PC-3 (cell line): ENCODE results near the gene KRTAP12-3. TPM values are rescaled to one million over a fixed set of nuclear protein-coding genes. Genes with fewer than 3 reads are reported as not detected.

Source experiments
- ATAC-seq: fragments of 200-7000 bp; cut with Tn5 transposase; 2 replicates; pipeline ENCODE4 v1.9.1; 2020; ENCODE audit warnings: mild to moderate bottlenecking, moderate library complexity
- BruUV-seq: library from RNA; stranded (reverse); fragments of 400-500 nt; replicated peaks from 2 replicates; lab custom pipeline; 2021; lab: Mats Ljungman, UMichigan
- CTCF ChIA-PET: fragments of 300-600 bp; sonication (Branson Sonifier 250); formaldehyde crosslinking; loops from one replicate; lab custom pipeline; 2022; ENCODE audit warnings: antibody characterized with exemption; lab: Charles Lee
- POLR2A ChIA-PET: fragments of 300-600 bp; sonication (Branson Sonifier 250); formaldehyde crosslinking; loops from one replicate; lab custom pipeline; 2022; ENCODE audit warnings: antibody characterized with exemption; ENCODE audit not compliant: unreplicated experiment; lab: Charles Lee
- DNase-seq: peaks from one replicate; pipeline ENCODE4 v3.0.0-alpha.2; 2015
- H2AFZ ChIP-seq: fragments of 300-600 bp; sonication (generic); 2 replicates; pipeline ENCODE4 v1.6.0; 2016; ENCODE audit warnings: antibody characterized with exemption, low read length
- H3F3A ChIP-seq: fragments of 300-600 bp; sonication (generic); one replicate; pipeline ENCODE4 v1.6.0; 2017; ENCODE audit warnings: antibody characterized with exemption, low read length, control low read depth, mild to moderate bottlenecking; ENCODE audit not compliant: unreplicated experiment
- H3K27ac ChIP-seq: fragments of 300-600 bp; sonication (generic); 2 replicates; pipeline ENCODE4 v1.5.1; 2016; ENCODE audit warnings: mild to moderate bottlenecking, low read length
- H3K27me3 ChIP-seq: fragments of 300-600 bp; sonication (generic); 2 replicates; pipeline ENCODE4 v1.6.1; 2016; ENCODE audit warnings: low read length, mixed read lengths
- H3K36me3 ChIP-seq: fragments of 300-600 bp; sonication (generic); 2 replicates; pipeline ENCODE4 v1.6.1; 2016; ENCODE audit warnings: low read depth, mixed run types, low read length, mixed read lengths
- H3K4me1 ChIP-seq: fragments of 300-600 bp; sonication (generic); 2 replicates; pipeline ENCODE4 v1.5.1; 2016; ENCODE audit warnings: low read length; ENCODE audit not compliant: insufficient read depth
- H3K4me2 ChIP-seq: fragments of 300-600 bp; sonication (generic); 2 replicates; pipeline ENCODE4 v1.6.0; 2016; ENCODE audit warnings: low read length
- H3K4me3 ChIP-seq: fragments of 300-600 bp; sonication (generic); 2 replicates; pipeline ENCODE4 v1.5.1; 2016; ENCODE audit warnings: mild to moderate bottlenecking, low read length, mixed read lengths
- H3K79me2 ChIP-seq: fragments of 300-600 bp; sonication (generic); 2 replicates; pipeline ENCODE4 v1.6.1; 2017; ENCODE audit warnings: low read length, mixed read lengths
- H3K9ac ChIP-seq: fragments of 300-600 bp; sonication (generic); 2 replicates; pipeline ENCODE4 v1.6.0; 2016; ENCODE audit warnings: mild to moderate bottlenecking, low read length
- H3K9me2 ChIP-seq: fragments of 300-600 bp; sonication (generic); replicated peaks from 2 replicates; pipeline ENCODE4 v1.6.1; 2016; ENCODE audit warnings: mixed run types, low read length, mixed read lengths
- H3K9me3 ChIP-seq: fragments of 300-600 bp; sonication (generic); 2 replicates; pipeline ENCODE4 v1.6.1; 2016; ENCODE audit warnings: low read length, mixed read lengths
- H4K20me1 ChIP-seq: fragments of 300-600 bp; sonication (generic); 2 replicates; pipeline ENCODE4 v1.6.1; 2016; ENCODE audit warnings: low read length, mixed read lengths
- EZH2 ChIP-seq: fragments of 300-600 bp; sonication (generic); IDR thresholded peaks from one replicate; pipeline ENCODE4 v1.6.1; 2017; ENCODE audit warnings: antibody characterized with exemption, mild to moderate bottlenecking, low read length; ENCODE audit not compliant: unreplicated experiment
- EZH2phosphoT487 ChIP-seq: fragments of 300-600 bp; sonication (generic); IDR thresholded peaks from 2 replicates; pipeline ENCODE4 v1.6.1; 2018; ENCODE audit warnings: mild to moderate bottlenecking, antibody characterized with exemption, low read length, borderline replicate concordance
- intact Hi-C: fragments of 100-400 bp; cut with micrococcal nuclease; formaldehyde crosslinking; loops from 2 replicates; pipeline ENCODE4 v1.9.0; 2023
- total RNA-seq: library from RNA; depleted of rRNA; stranded (reverse); fragments of >200 nt; gene quantifications from 2 replicates; pipeline ENCODE4 v1.2.3, GENCODE V29; 2014
- TF ChIP-seq, protein P1 (sequence below): fragments of 300-600 bp; sonication (generic); conservative IDR thresholded peaks from 2 replicates; pipeline ENCODE4 v1.5.1; 2017; ENCODE audit warnings: antibody characterized with exemption, low read depth, mild to moderate bottlenecking, low read length

The KRTAP12-3 gene
- total RNA-seq, 1 experiment from 2014 or later, result not detected

DNA sequence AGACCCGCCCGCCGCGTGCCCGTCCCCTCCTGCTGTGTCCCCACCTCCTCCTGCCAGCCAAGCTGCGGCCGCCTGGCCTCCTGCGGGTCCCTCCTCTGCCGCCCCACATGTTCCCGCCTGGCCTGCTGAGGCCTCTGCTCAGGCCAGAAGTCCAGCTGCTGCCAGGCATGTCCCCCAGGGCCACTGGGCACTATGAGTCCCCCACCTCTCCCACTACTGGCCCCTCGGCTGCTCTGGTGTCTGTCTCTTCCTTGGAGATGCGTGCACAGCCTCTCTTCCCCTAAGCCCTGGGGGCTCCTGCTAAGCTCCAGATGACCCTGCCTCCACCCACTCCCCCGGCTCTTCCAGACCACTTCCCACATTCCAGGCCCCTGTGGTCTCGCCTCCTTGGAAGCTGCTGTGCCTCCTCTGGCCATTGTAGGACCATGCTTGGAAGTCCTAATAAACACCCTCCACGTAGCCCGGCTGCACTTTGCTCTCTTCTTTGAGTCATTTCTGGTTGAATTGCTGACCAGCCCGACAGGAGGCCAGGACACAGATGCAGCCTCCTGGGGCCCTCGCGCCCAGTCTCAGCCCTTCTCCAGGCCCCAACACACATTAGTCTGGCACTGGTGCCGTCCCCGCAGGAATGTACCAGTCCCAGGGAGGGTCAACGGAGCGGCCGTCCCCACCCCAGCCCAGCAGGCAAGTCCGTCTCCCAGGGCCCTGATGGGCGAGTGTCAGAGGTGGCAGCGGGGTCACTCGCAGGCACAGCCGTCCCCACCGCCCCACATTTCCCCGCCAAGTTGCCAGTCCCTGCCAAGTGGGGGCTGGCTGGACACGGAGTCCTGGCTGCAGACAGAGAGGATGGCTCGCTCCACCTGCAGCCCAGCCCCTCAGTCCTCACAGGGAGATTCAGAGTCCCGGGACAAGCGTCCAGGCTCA is 40.3 kb downstream of the KRTAP12-3 start:
- Histone ChIP-seq H3K27me3 (no peaks in the 10 kb centered on the region), H2AFZ (no peak overlapping the region), H3K4me3 (no peak overlapping the region), H3K4me1 (no peaks in the 10 kb centered on the region), H3K9ac (no peak overlapping the region), H3K9me3 (peaks cover 12% of the 10 kb centered on the region), H3F3A (no peaks in the 10 kb centered on the region), H3K36me3 (no peaks in the 10 kb centered on the region), H4K20me1 (no peaks in the 10 kb centered on the region), H3K9me2 (no peaks in the 10 kb centered on the region), H3K27ac (no peak overlapping the region), H3K4me2 (no peak overlapping the region), H3K79me2 (no peaks in the 10 kb centered on the region)
- POLR2A ChIA-PET, result no interaction called here
- CTCF ChIA-PET, result no interaction called here
- no peak for DNase-seq
- TF ChIP-seq, protein P1, sequence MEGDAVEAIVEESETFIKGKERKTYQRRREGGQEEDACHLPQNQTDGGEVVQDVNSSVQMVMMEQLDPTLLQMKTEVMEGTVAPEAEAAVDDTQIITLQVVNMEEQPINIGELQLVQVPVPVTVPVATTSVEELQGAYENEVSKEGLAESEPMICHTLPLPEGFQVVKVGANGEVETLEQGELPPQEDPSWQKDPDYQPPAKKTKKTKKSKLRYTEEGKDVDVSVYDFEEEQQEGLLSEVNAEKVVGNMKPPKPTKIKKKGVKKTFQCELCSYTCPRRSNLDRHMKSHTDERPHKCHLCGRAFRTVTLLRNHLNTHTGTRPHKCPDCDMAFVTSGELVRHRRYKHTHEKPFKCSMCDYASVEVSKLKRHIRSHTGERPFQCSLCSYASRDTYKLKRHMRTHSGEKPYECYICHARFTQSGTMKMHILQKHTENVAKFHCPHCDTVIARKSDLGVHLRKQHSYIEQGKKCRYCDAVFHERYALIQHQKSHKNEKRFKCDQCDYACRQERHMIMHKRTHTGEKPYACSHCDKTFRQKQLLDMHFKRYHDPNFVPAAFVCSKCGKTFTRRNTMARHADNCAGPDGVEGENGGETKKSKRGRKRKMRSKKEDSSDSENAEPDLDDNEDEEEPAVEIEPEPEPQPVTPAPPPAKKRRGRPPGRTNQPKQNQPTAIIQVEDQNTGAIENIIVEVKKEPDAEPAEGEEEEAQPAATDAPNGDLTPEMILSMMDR, result no peak
- no peak for ATAC-seq
- intact Hi-C loops, result no loop called here
- no TSS peak for BruUV-seq

DNA sequence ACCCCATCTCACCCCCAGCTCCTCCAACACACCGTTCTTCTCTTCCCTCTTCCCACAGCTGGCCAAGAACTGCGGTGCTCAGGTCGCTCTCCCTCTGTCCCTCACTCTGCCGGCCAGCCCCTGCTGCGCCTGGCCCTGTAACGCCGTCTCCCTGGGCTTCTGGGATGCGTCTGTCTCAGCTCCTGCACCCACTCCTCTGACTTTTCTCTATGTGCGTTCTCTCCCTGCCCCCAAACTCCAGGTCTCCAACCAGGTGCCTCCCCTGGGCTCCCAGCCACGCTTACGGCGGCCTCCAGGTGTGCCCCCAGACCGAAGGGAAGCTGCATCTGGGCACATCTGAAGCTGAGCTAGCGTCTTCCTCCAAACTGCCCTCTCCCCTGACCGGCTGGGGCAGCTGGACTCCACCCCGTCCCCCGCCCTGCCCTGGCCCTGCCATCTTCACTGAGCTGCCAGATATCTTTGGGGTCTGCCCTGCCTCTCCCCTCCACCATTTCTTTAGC is 41.8 kb downstream of the KRTAP12-3 start:
- no peaks in the 10 kb centered on the region for H3K9me3 ChIP-seq
- H3F3A ChIP-seq, result no peaks in the 10 kb centered on the region
- ATAC-seq (no peak), DNase-seq (no peak)
- TF ChIP-seq, protein P1, result no peak
- no peak for TF ChIP-seq EZH2phosphoT487
- TF ChIP-seq EZH2, result no peak
- intact Hi-C loops, result no loop called here
- H3K4me3 ChIP-seq, result no peak overlapping the region
- ChIA-PET CTCF (no interaction called here), POLR2A (no interaction called here)
- H3K4me2 ChIP-seq, result no peak overlapping the region
- H3K4me1 ChIP-seq, result no peaks in the 10 kb centered on the region
- no peaks in the 10 kb centered on the region for H3K9me2 ChIP-seq
- no TSS peak for BruUV-seq
- H3K36me3 ChIP-seq, result no peaks in the 10 kb centered on the region
- no peaks in the 10 kb centered on the region for H4K20me1 ChIP-seq
- no peak overlapping the region for H3K9ac ChIP-seq
- no peaks in the 10 kb centered on the region for H3K79me2 ChIP-seq
- H2AFZ ChIP-seq, result no peak overlapping the region
- H3K27me3 ChIP-seq, result no peaks in the 10 kb centered on the region
- H3K27ac ChIP-seq, result no peak overlapping the region
